Liver (tissue), 9 donors: ENCODE data around the gene SPAM1. TPM values are rescaled to one million over a fixed set of nuclear protein-coding genes. Genes with fewer than 3 reads are reported as not detected.

Experiments
- DNase-seq: peaks from one replicate; pipeline ENCODE4 v3.0.0-alpha.2; 2017; ENCODE audit warnings: low spot score
- H3K27ac ChIP-seq, 2 donors: one replicate each; pipeline ENCODE4 v1.7.0; 2013; ENCODE audit warnings: inconsistent platforms in 2 of 2, low read length in 2 of 2, control low read depth in 1 of 2, low read depth in 1 of 2, mild to moderate bottlenecking in 1 of 2
- H3K27me3 ChIP-seq, 4 donors: one replicate each; pipeline versions ENCODE4 v1.6.1 to v1.7.0; 2013; ENCODE audit warnings: low read length in 3 of 4, inconsistent platforms in 1 of 4, mild to moderate bottlenecking in 1 of 4, moderate library complexity in 1 of 4; ENCODE audit not compliant: control insufficient read depth in 4 of 4, insufficient read depth in 4 of 4
- H3K36me3 ChIP-seq, 4 donors: one replicate each; pipeline versions ENCODE4 v1.6.1 to v1.7.0; 2013; ENCODE audit warnings: low read length in 3 of 4, mild to moderate bottlenecking in 3 of 4, low read depth in 1 of 4, moderate library complexity in 1 of 4; ENCODE audit not compliant: control insufficient read depth in 4 of 4, insufficient read depth in 3 of 4
- H3K4me1 ChIP-seq, 4 donors: one replicate each; pipeline versions ENCODE4 v1.6.1 to v1.7.0; 2013; ENCODE audit warnings: low read length in 3 of 4, mild to moderate bottlenecking in 3 of 4, moderate library complexity in 1 of 4; ENCODE audit not compliant: control insufficient read depth in 4 of 4, insufficient read depth in 4 of 4
- H3K4me3 ChIP-seq, 3 donors: one replicate each; pipeline versions ENCODE4 v1.6.1 to v1.7.0; 2013; ENCODE audit warnings: low read length in 3 of 3, control low read depth in 1 of 3, low read depth in 1 of 3, mild to moderate bottlenecking in 1 of 3
- H3K9ac ChIP-seq, 2 donors: one replicate each; pipeline ENCODE4 v1.7.0; 2013; ENCODE audit warnings: low read length in 2 of 2, mild to moderate bottlenecking in 2 of 2, moderate library complexity in 2 of 2, control low read depth in 1 of 2, low read depth in 1 of 2
- H3K9me3 ChIP-seq, 4 donors: one replicate each; pipeline versions ENCODE4 v1.6.1 to v1.7.0; 2013; ENCODE audit warnings: low read length in 3 of 4; ENCODE audit not compliant: control insufficient read depth in 4 of 4
- ATF3 ChIP-seq: IDR thresholded peaks from 2 replicates; pipeline ENCODE4 v1.6.1; 2016; ENCODE audit warnings: antibody characterized with exemption
- EGR1 ChIP-seq, 2 donors: IDR thresholded peaks; 2 replicates each; pipeline ENCODE4 v1.6.1; 2016 to 2018; ENCODE audit warnings: antibody characterized with exemption in 2 of 2, low read depth in 2 of 2
- FOXA1 ChIP-seq: IDR thresholded peaks from 2 replicates; pipeline ENCODE4 v1.6.1; 2016; ENCODE audit warnings: antibody characterized with exemption
- FOXA2 ChIP-seq: IDR thresholded peaks from 2 replicates; pipeline ENCODE4 v1.6.1; 2016; ENCODE audit warnings: antibody characterized with exemption
- GABPA ChIP-seq, 2 donors: IDR thresholded peaks in 1 of 2; conservative IDR thresholded peaks in 1 of 2; 2 replicates each; pipeline ENCODE4 v1.6.1; 2016; ENCODE audit warnings: antibody characterized with exemption in 2 of 2, mild to moderate bottlenecking in 1 of 2, moderate library complexity in 1 of 2
- HNF4A ChIP-seq, 2 donors: conservative IDR thresholded peaks; 2 replicates each; pipeline ENCODE4 v1.6.1; 2016; ENCODE audit warnings: antibody characterized with exemption in 2 of 2, mild to moderate bottlenecking in 2 of 2
- HNF4G ChIP-seq: IDR thresholded peaks from 2 replicates; pipeline ENCODE4 v1.6.1; 2016; ENCODE audit warnings: antibody characterized with exemption
- JUND ChIP-seq, 2 donors: IDR thresholded peaks; 2 replicates each; pipeline ENCODE4 v1.6.1; 2016; ENCODE audit warnings: antibody characterized with exemption in 2 of 2
- NR2F2 ChIP-seq: IDR thresholded peaks from 2 replicates; pipeline ENCODE4 v1.6.1; 2016; ENCODE audit warnings: antibody characterized with exemption
- RAD21 ChIP-seq, 2 donors: IDR thresholded peaks; 2 replicates each; pipeline ENCODE4 v1.6.1; 2016; ENCODE audit warnings: antibody characterized with exemption in 2 of 2, mild to moderate bottlenecking in 2 of 2
- RXRA ChIP-seq, 2 donors: IDR thresholded peaks; 2 replicates each; pipeline ENCODE4 v1.6.1; 2017 to 2018; ENCODE audit warnings: antibody characterized with exemption in 2 of 2, mild to moderate bottlenecking in 1 of 2
- SP1 ChIP-seq: IDR thresholded peaks from 2 replicates; pipeline ENCODE4 v1.6.1; 2018; ENCODE audit warnings: antibody characterized with exemption, mild to moderate bottlenecking
- TAF1 ChIP-seq: conservative IDR thresholded peaks from 2 replicates; pipeline ENCODE4 v1.6.1; 2016; ENCODE audit warnings: antibody characterized with exemption, mild to moderate bottlenecking
- YY1 ChIP-seq: IDR thresholded peaks from 2 replicates; pipeline ENCODE4 v1.6.1; 2016; ENCODE audit warnings: antibody characterized with exemption, mild to moderate bottlenecking
- WGBS: extraction: QIAGEN DNeasy Blood & Tissue Kit; methylation state at CpG from one replicate; pipeline ENCODE4 v1.1.7; 2013; 5-methylcytosine and 5-hydroxymethylcytosine counted together
- polyA plus RNA-seq, 2 donors: library from polyadenylated mRNA; stranded (reverse) in 1 of 2; unstranded in 1 of 2; fragments of 200-250 nt in 1 of 2; fragments of >200 nt in 1 of 2; fragmentation: Nextera tagmentation in 1 of 2; extraction: Ambion mirVana in 1 of 2; gene quantifications; one replicate each; pipeline versions ENCODE4 v1.2.1 to v1.2.3, GENCODE V29; 2013 to 2015
- total RNA-seq, 2 donors: library from RNA; depleted of rRNA; stranded (reverse); fragments of >200 nt; gene quantifications; one replicate each; pipeline ENCODE4 v1.2.3, GENCODE V29; 2014
- TF ChIP-seq, protein P1 (sequence below): IDR thresholded peaks from 2 replicates; pipeline ENCODE4 v1.6.1; 2016; ENCODE audit warnings: antibody characterized with exemption, mild to moderate bottlenecking
- TF ChIP-seq, protein P2 (sequence below): IDR thresholded peaks from 2 replicates; pipeline ENCODE4 v1.6.1; 2016; ENCODE audit warnings: antibody characterized with exemption
- TF ChIP-seq, protein P3 (sequence below): fragments of 150-350 bp; IDR thresholded peaks from 2 replicates; pipeline ENCODE4 v1.5.1; 2017; ENCODE audit warnings: improper control_type of control experiment, low read depth, low read length; ENCODE audit not compliant: missing input control
- TF ChIP-seq, protein P4 (sequence below): IDR thresholded peaks from 2 replicates; pipeline ENCODE4 v1.6.1; 2016; ENCODE audit warnings: antibody characterized with exemption
- donor health status: healthy.
- donor health status: healthy.
- donor health status: healthy.
- donor health status: healthy.
- donor health status: healthy.

SPAM1 gene
- total and polyA plus RNA-seq, 4 donors: not detected

DNA sequence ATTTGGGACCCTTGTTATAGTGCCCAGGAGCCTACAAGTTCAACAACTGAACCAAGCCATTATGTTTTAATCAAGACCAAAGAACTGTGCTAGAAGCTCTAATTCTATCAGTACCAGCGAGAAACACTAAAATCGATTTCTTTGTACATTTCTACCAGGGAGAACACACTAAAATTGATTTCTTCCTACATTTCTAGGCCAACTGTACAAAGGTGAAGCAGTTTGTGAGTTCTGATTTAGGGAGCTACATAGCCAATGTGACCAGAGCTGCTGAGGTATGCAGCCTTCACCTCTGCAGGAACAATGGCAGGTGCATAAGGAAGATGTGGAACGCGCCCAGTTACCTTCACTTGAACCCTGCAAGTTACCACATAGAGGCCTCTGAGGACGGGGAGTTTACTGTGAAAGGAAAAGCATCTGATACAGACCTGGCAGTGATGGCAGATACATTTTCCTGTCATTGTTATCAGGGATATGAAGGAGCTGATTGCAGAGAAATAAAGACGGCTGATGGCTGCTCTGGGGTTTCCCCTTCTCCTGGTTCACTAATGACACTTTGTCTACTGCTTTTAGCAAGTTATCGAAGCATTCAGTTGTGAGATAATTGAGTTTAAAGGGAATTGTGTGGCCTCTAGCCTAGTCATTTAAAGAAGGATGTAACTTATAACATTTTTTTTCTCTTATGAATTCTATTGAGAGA, 48.3 kb upstream of the SPAM1 start:
- H3K4me1 ChIP-seq: peaks cover 6 to 29% (median 18%) of the 10 kb centered on the region in 4 donors
- no peaks in the 10 kb centered on the region for H3K27me3 ChIP-seq
- H3K9ac ChIP-seq: no peak overlapping the region
- H3K36me3 ChIP-seq: no peaks in the 10 kb centered on the region
- no peak for DNase-seq
- WGBS: 19% methylated on average over 7 of the region's 7 CpGs
- no peak overlapping the region for H3K4me3 ChIP-seq
- H3K27ac ChIP-seq: no peak overlapping the region
- TF ChIP-seq NR2F2: no peak
- TF ChIP-seq YY1: peak; percentile 4
- TF ChIP-seq RXRA (IDR thresholded peaks at IDR 0.05): peak; percentile 64 to 88
- TF ChIP-seq RAD21 (IDR thresholded peaks at IDR 0.05): peak in 1 of 2 donors; percentile 60
- TF ChIP-seq JUND (IDR thresholded peaks at IDR 0.05): peak in 1 of 2 donors; percentile 33
- TF ChIP-seq ATF3: peak; percentile 34
- no peak for TF ChIP-seq FOXA1
- TF ChIP-seq HNF4A (conservative IDR thresholded peaks at IDR 0.05): peak; percentile 47 to 62
- TF ChIP-seq, protein P1, sequence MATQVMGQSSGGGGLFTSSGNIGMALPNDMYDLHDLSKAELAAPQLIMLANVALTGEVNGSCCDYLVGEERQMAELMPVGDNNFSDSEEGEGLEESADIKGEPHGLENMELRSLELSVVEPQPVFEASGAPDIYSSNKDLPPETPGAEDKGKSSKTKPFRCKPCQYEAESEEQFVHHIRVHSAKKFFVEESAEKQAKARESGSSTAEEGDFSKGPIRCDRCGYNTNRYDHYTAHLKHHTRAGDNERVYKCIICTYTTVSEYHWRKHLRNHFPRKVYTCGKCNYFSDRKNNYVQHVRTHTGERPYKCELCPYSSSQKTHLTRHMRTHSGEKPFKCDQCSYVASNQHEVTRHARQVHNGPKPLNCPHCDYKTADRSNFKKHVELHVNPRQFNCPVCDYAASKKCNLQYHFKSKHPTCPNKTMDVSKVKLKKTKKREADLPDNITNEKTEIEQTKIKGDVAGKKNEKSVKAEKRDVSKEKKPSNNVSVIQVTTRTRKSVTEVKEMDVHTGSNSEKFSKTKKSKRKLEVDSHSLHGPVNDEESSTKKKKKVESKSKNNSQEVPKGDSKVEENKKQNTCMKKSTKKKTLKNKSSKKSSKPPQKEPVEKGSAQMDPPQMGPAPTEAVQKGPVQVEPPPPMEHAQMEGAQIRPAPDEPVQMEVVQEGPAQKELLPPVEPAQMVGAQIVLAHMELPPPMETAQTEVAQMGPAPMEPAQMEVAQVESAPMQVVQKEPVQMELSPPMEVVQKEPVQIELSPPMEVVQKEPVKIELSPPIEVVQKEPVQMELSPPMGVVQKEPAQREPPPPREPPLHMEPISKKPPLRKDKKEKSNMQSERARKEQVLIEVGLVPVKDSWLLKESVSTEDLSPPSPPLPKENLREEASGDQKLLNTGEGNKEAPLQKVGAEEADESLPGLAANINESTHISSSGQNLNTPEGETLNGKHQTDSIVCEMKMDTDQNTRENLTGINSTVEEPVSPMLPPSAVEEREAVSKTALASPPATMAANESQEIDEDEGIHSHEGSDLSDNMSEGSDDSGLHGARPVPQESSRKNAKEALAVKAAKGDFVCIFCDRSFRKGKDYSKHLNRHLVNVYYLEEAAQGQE: no peak
- TF ChIP-seq SP1: peak; percentile 83
- TF ChIP-seq, protein P2, sequence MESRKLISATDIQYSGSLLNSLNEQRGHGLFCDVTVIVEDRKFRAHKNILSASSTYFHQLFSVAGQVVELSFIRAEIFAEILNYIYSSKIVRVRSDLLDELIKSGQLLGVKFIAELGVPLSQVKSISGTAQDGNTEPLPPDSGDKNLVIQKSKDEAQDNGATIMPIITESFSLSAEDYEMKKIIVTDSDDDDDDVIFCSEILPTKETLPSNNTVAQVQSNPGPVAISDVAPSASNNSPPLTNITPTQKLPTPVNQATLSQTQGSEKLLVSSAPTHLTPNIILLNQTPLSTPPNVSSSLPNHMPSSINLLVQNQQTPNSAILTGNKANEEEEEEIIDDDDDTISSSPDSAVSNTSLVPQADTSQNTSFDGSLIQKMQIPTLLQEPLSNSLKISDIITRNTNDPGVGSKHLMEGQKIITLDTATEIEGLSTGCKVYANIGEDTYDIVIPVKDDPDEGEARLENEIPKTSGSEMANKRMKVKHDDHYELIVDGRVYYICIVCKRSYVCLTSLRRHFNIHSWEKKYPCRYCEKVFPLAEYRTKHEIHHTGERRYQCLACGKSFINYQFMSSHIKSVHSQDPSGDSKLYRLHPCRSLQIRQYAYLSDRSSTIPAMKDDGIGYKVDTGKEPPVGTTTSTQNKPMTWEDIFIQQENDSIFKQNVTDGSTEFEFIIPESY: peak; percentile 46
- no peak for TF ChIP-seq TAF1
- no peaks in the 10 kb centered on the region for H3K9me3 ChIP-seq

- 90% methylated on average over 4 of the region's 4 CpGs for WGBS
- TF ChIP-seq EGR1 (IDR thresholded peaks at IDR 0.05; ENCODE audit: low read depth in 2 of 2): no peak
- TF ChIP-seq, protein P1: no peak
- TF ChIP-seq FOXA2: no peak
- TF ChIP-seq HNF4A (conservative IDR thresholded peaks at IDR 0.05): no peak
- TF ChIP-seq TAF1: no peak
- TF ChIP-seq, protein P3, sequence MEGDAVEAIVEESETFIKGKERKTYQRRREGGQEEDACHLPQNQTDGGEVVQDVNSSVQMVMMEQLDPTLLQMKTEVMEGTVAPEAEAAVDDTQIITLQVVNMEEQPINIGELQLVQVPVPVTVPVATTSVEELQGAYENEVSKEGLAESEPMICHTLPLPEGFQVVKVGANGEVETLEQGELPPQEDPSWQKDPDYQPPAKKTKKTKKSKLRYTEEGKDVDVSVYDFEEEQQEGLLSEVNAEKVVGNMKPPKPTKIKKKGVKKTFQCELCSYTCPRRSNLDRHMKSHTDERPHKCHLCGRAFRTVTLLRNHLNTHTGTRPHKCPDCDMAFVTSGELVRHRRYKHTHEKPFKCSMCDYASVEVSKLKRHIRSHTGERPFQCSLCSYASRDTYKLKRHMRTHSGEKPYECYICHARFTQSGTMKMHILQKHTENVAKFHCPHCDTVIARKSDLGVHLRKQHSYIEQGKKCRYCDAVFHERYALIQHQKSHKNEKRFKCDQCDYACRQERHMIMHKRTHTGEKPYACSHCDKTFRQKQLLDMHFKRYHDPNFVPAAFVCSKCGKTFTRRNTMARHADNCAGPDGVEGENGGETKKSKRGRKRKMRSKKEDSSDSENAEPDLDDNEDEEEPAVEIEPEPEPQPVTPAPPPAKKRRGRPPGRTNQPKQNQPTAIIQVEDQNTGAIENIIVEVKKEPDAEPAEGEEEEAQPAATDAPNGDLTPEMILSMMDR: no peak
- TF ChIP-seq, protein P4, sequence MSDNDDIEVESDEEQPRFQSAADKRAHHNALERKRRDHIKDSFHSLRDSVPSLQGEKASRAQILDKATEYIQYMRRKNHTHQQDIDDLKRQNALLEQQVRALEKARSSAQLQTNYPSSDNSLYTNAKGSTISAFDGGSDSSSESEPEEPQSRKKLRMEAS: no peak
- no peak for TF ChIP-seq SP1
- no peak for TF ChIP-seq NR2F2
- TF ChIP-seq FOXA1: no peak
- TF ChIP-seq JUND (IDR thresholded peaks at IDR 0.05): no peak
- no peak for TF ChIP-seq ATF3
- no peak for TF ChIP-seq RXRA (IDR thresholded peaks at IDR 0.05)
- no peak for TF ChIP-seq GABPA (IDR thresholded peaks at IDR 0.05 in 1 of 2, conservative IDR thresholded peaks at IDR 0.05 in 1 of 2)
- TF ChIP-seq YY1: no peak
- TF ChIP-seq HNF4G: no peak
Measured at GRCh38 chr7:123879628-123880027, 45.4 kb upstream of the SPAM1 start.

More at GRCh38 chr7:123879628-123880027, 45.4 kb upstream of the SPAM1 start:
- Histone ChIP-seq H3K27ac (no peak overlapping the region), H3K36me3 (no peaks in the 10 kb centered on the region), H3K27me3 (no peaks in the 10 kb centered on the region), H3K9ac (no peak overlapping the region), H3K9me3 (no peaks in the 10 kb centered on the region), H3K4me1 (peaks cover 6 to 21% (median 16%) of the 10 kb centered on the region in 4 donors), H3K4me3 (no peak overlapping the region)
- no peak for DNase-seq
